CD4-positive, alpha-beta memory T cell (primary cell): ENCODE results near the gene SUN1. TPM values are rescaled to one million over a fixed set of nuclear protein-coding genes. Genes with fewer than 3 reads are reported as not detected.
"Not testable (repeated sequence)": the region's sequence is repeated elsewhere in the genome, so short reads cannot be mapped to it uniquely, and the experiment has no call there.

Experiments used
- CTCF ChIA-PET: fragments of 350-600 bp; sonication (Branson Sonifier 250); formaldehyde crosslinking; loops from one replicate; lab custom pipeline; 2021; ENCODE audit warnings: inconsistent platforms; ENCODE audit not compliant: partially characterized antibody; lab: Charles Lee
- POLR2A ChIA-PET: fragments of 350-600 bp; sonication (Branson Sonifier 250); formaldehyde crosslinking; loops from one replicate; lab custom pipeline; 2021; ENCODE audit not compliant: partially characterized antibody; lab: Charles Lee
- DNase-seq, 5 donors: peaks; one replicate each; pipeline versions ENCODE4 v3.0.0 to v3.0.0-alpha.2; 2020 to 2022; ENCODE audit warnings: mixed read lengths in 1 of 5
- H3K27ac ChIP-seq: one replicate; pipeline ENCODE4 v1.7.0; 2013; ENCODE audit warnings: low read depth, low read length
- H3K27me3 ChIP-seq: 2 replicates; pipeline ENCODE4 v1.7.0; 2013; ENCODE audit warnings: mild to moderate bottlenecking, low read length, moderate library complexity; ENCODE audit not compliant: insufficient read depth
- H3K36me3 ChIP-seq: 2 replicates; pipeline ENCODE4 v1.7.0; 2013; ENCODE audit warnings: mild to moderate bottlenecking, low read length, moderate library complexity; ENCODE audit not compliant: insufficient read depth
- H3K4me1 ChIP-seq: 2 replicates; pipeline ENCODE4 v1.7.0; 2013; ENCODE audit warnings: mild to moderate bottlenecking, low read length, moderate library complexity; ENCODE audit not compliant: insufficient read depth
- H3K4me3 ChIP-seq, 2 donors: one replicate each; pipeline ENCODE4 v1.7.0; 2013; ENCODE audit warnings: low read length in 2 of 2, mild to moderate bottlenecking in 1 of 2
- H3K9me3 ChIP-seq, 2 donors: one replicate each; pipeline ENCODE4 v1.7.0; 2013; ENCODE audit warnings: low read length in 2 of 2, control low read depth in 1 of 2; ENCODE audit not compliant: control insufficient read depth in 1 of 2
- H3K27ac Mint-ChIP-seq, 7 donors: one replicate each; pipeline ENCODE4 v1.8.0; 2020 to 2021; ENCODE audit warnings: mixed read lengths in 7 of 7, mild to moderate bottlenecking in 6 of 7, inconsistent platforms in 3 of 7, moderate library complexity in 3 of 7
- H3K27me3 Mint-ChIP-seq, 2 donors: one replicate each; pipeline ENCODE4 v1.8.0; 2020 to 2021; ENCODE audit warnings: mixed read lengths in 2 of 2
- H3K36me3 Mint-ChIP-seq, 2 donors: one replicate each; pipeline ENCODE4 v1.8.0; 2020 to 2021; ENCODE audit warnings: mixed read lengths in 2 of 2, inconsistent platforms in 1 of 2, mild to moderate bottlenecking in 1 of 2
- H3K4me1 Mint-ChIP-seq, 4 donors: one replicate each; pipeline ENCODE4 v1.8.0; 2020 to 2021; ENCODE audit warnings: mixed read lengths in 4 of 4, mild to moderate bottlenecking in 1 of 4
- H3K4me3 Mint-ChIP-seq, 8 donors: one replicate each; pipeline ENCODE4 v1.8.0; 2020 to 2021; ENCODE audit warnings: mixed read lengths in 8 of 8, mild to moderate bottlenecking in 7 of 8, moderate library complexity in 6 of 8, inconsistent platforms in 3 of 8
- H3K9me3 Mint-ChIP-seq, 8 donors: one replicate each; pipeline ENCODE4 v1.8.0; 2020 to 2021; ENCODE audit warnings: mixed read lengths in 8 of 8, mild to moderate bottlenecking in 5 of 8, inconsistent platforms in 3 of 8, moderate library complexity in 1 of 8
- intact Hi-C: fragments of 100-400 bp; cut with micrococcal nuclease; formaldehyde crosslinking; loops from one replicate; pipeline ENCODE4 v1.15.1; 2023
- polyA plus RNA-seq, 2 donors: library from polyadenylated mRNA; unstranded; fragments of 300-500 nt; fragmentation: Illumina TruSeq; gene quantifications; one replicate each; pipeline ENCODE4 v1.2.3, GENCODE V29; 2021
- total RNA-seq, 2 experiments: library from RNA; stranded (reverse); gene quantifications; one replicate each; pipeline ENCODE4 v1.2.3, GENCODE V29; 2021

Gene SUN1
- total and polyA plus RNA-seq, 4 experiments from 2014 or later, result 53.7 to 210 (median 131) TPM

DNA sequence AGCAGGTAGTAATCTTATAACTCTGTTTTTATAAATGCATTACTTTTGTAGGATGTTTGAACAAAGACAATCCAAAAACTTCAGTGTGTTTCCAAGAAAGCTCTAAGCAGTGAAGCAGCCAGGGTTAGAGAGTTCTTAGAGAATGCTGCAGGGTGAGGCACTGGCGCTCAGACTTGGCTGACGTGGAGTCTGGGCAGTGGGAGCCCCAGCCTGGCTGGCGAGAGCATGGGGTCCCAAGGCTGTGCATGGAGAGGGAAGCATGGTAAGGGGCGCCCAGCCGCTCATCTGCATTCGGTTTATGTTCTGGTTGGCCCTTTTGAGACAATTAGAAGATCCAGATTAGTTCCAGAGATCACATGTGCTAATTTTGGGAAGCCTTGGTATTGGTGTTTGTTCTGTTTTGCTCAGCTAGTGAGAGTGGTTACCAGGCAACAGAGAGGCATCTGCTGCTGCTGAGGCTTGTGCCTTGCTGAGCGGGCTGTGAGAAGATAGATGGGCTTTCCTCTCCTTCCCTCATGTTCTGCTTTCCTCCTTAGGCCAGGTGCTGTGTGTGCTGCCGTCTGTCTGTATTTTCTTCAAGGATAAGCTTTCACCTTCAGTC is 10.3 kb downstream of the SUN1 start:
- peaks cover 41% of the 10 kb centered on the region for H3K36me3 ChIP-seq

DNA sequence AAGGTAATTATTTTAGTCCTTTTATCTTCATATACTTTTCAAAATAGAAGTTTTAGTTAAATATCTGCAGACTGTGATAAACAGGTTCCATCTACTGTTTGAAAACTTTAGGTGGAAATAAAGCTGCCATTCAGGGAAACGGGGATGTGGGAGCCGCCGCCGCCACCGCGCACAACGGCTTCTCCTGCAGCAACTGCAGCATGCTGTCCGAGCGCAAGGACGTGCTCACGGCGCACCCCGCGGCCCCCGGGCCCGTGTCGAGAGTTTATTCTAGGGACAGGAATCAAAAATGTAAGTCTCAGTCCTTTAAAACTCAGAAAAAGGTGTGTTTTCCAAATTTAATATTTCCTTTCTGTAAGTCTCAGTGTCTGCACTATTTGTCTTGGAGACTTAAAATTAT is 11.0 kb downstream of the SUN1 start:
- Mint-ChIP-seq H3K27me3 (no peaks in the 10 kb centered on the region), H3K4me1 (peaks cover 1 to 4% (median 3%) of the 10 kb centered on the region in 4 donors), H3K27ac (no peak overlapping the region), H3K4me3 (no peak overlapping the region), H3K36me3 (peaks cover 36 to 55% of the 10 kb centered on the region in 2 donors), H3K9me3 (no peaks in the 10 kb centered on the region)
- Histone ChIP-seq H3K27ac (no peak overlapping the region), H3K4me3 (no peak overlapping the region), H3K9me3 (no peaks in the 10 kb centered on the region), H3K36me3 (peaks cover 41% of the 10 kb centered on the region), H3K27me3 (no peaks in the 10 kb centered on the region), H3K4me1 (no peaks in the 10 kb centered on the region)
- intact Hi-C loops, result no loop called here
- no peak for DNase-seq
- ChIA-PET POLR2A (no interaction called here), CTCF (no interaction called here)

More for the DNA sequence above, 10.3 kb downstream of the SUN1 start:
- intact Hi-C loops, result no loop called here
- Histone ChIP-seq H3K4me3 (no peak overlapping the region), H3K9me3 (no peaks in the 10 kb centered on the region), H3K27me3 (no peaks in the 10 kb centered on the region), H3K27ac (no peak overlapping the region), H3K4me1 (no peaks in the 10 kb centered on the region)
- no peak for DNase-seq
- H3K36me3 Mint-ChIP-seq, result peaks cover 34 to 58% of the 10 kb centered on the region in 2 donors
- peaks cover 2 to 6% (median 4%) of the 10 kb centered on the region in 4 donors for H3K4me1 Mint-ChIP-seq
- ChIA-PET CTCF (no interaction called here), POLR2A (no interaction called here)
- no peaks in the 10 kb centered on the region for H3K9me3 Mint-ChIP-seq
- H3K4me3 Mint-ChIP-seq, result no peak overlapping the region
- no peak overlapping the region for H3K27ac Mint-ChIP-seq
- H3K27me3 Mint-ChIP-seq, result no peaks in the 10 kb centered on the region

DNA sequence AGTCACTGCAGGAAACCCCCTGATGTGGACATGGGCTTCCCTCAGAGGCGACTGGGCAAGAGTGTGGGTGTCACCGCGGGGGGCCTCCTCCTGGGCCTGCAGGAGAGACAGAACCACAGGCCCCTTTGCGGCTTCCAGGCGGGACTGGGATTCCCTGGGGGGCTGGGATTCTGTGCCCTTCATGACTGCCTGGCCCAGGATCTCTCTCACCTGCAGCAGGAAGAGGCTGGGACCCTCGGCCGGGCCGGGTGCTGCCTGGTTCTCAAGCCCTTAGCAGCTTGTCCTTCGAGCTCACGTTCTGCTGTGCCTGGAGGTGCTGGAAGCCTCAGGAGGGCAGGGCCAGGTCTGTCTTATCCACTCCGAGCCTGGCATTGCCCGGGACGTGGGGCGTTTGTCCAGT is 11.8 kb downstream of the SUN1 start:
- ChIA-PET CTCF (no interaction called here), POLR2A (no interaction called here)
- Histone ChIP-seq H3K9me3 (no peaks in the 10 kb centered on the region), H3K4me1 (no peaks in the 10 kb centered on the region), H3K36me3 (peaks cover 41% of the 10 kb centered on the region), H3K27me3 (no peaks in the 10 kb centered on the region), H3K27ac (no peak overlapping the region), H3K4me3 (no peak overlapping the region)
- Mint-ChIP-seq H3K36me3 (peaks cover 41 to 51% of the 10 kb centered on the region in 2 donors), H3K27ac (no peak overlapping the region), H3K27me3 (no peaks in the 10 kb centered on the region), H3K4me1 (peaks cover under 1 to 4% (median 2%) of the 10 kb centered on the region in 4 donors), H3K9me3 (no peaks in the 10 kb centered on the region), H3K4me3 (no peak overlapping the region)
- intact Hi-C loops, result no loop called here
- DNase-seq, result no peak

DNA sequence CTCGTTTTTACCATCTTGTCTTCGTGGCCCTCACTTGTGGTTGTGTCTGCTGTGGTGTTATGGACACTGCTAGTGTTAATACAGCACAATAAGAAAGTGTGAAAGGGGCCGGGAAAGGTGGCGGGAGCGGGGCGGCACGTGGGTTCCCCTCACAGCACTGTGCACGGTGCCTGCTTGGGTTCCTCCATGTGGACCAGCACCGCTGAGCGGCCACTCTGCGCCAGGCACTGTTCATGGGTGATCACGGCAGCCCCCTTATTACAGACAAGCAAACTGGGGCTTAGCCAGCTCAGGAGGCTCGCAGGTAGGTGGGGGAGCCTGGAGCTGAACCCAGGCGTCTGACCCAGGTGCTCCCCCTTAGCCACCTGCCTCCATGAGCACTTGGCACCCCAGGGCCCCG is 12.2 kb downstream of the SUN1 start:
- H3K4me3 Mint-ChIP-seq, result no peak overlapping the region
- H3K36me3 Mint-ChIP-seq, result peaks cover 46 to 53% of the 10 kb centered on the region in 2 donors
- Histone ChIP-seq H3K27me3 (no peaks in the 10 kb centered on the region), H3K36me3 (peaks cover 46% of the 10 kb centered on the region), H3K27ac (no peak overlapping the region), H3K9me3 (no peaks in the 10 kb centered on the region), H3K4me1 (no peaks in the 10 kb centered on the region), H3K4me3 (no peak overlapping the region)
- H3K27ac Mint-ChIP-seq, result no peak overlapping the region
- POLR2A ChIA-PET, result no interaction called here
- intact Hi-C loops, result no loop called here
- H3K9me3 Mint-ChIP-seq, result no peaks in the 10 kb centered on the region
- no peak for DNase-seq
- CTCF ChIA-PET, result no interaction called here
- peaks cover 0 to 4% (median under 1%) of the 10 kb centered on the region in 4 donors for H3K4me1 Mint-ChIP-seq
- H3K27me3 Mint-ChIP-seq, result no peaks in the 10 kb centered on the region

DNA sequence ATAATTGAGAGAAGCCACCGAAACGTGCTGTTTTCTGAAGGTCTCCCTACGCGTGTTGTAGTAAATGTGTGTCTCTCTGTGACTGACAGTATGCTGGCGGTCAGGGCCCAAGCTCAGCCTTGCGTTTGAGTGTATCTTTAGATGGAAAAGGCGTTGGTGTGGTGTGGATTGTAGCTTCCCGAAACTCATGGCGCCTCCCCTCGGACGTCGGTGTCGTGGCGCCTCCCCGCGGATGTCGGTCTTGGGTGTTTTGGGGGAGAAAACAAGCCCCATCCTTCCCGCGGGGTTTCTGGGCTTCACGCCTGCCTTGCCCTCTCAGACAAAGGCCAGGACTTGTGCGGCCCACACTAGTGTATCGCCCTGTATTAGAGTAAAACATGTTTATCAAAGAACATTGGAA is 12.8 kb downstream of the SUN1 start:
- no peaks in the 10 kb centered on the region for H3K9me3 Mint-ChIP-seq
- no peak overlapping the region for H3K27ac Mint-ChIP-seq
- no peak overlapping the region for H3K4me3 Mint-ChIP-seq
- peaks cover 0 to 4% (median under 1%) of the 10 kb centered on the region in 4 donors for H3K4me1 Mint-ChIP-seq
- H3K4me1 ChIP-seq, result no peaks in the 10 kb centered on the region
- no peaks in the 10 kb centered on the region for H3K27me3 Mint-ChIP-seq
- no peak overlapping the region for H3K27ac ChIP-seq
- H3K36me3 ChIP-seq, result peaks cover 48% of the 10 kb centered on the region
- ChIA-PET CTCF (interaction anchor here (1.1 kb wide), 1 partner anchor 45 kb away, joined by 3 read pairs; no protein-coding TSS in a partner anchor), POLR2A (no interaction called here)
- no peak for DNase-seq
- no peak overlapping the region for H3K4me3 ChIP-seq
- no peaks in the 10 kb centered on the region for H3K27me3 ChIP-seq
- intact Hi-C loops, result no loop called here
- H3K9me3 ChIP-seq, result no peaks in the 10 kb centered on the region
- H3K36me3 Mint-ChIP-seq, result peaks cover 52 to 53% of the 10 kb centered on the region in 2 donors

DNA sequence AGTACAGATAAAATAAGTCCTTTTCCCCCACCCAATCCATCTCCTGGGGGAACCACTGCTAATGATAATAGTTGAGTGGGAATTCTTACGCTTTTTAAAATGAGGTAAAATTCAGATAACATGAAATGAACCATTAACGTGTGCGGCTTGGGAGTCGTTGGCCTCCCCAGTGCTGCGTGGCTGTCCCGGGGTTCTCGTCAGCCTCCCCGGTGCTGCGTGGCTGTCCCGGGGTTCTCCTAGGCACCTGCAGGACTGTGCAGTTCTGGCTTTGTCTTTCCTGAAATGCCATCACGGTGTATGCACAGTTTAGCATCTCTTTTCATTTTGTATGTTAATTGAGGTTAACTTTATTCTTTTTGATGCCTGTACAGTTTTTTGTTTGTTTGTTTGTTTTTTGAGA is 13.5 kb downstream of the SUN1 start:
- no peak overlapping the region for H3K27ac Mint-ChIP-seq
- H3K4me3 Mint-ChIP-seq, result no peak overlapping the region
- peaks cover 46% of the 10 kb centered on the region for H3K36me3 ChIP-seq
- ChIA-PET CTCF (interaction anchor here (1.1 to 1.2 kb wide), 2 partner anchors 46 to 59 kb away, joined by 3 read pairs; no protein-coding TSS in a partner anchor), POLR2A (interaction anchor here (1.4 kb wide), 1 partner anchor 14 kb away, joined by 4 read pairs; the partner anchor contains the start of gene SUN1)
- intact Hi-C loops, result no loop called here
- no peak overlapping the region for H3K27ac ChIP-seq
- no peaks in the 10 kb centered on the region for H3K4me1 ChIP-seq
- no peaks in the 10 kb centered on the region for H3K9me3 Mint-ChIP-seq
- H3K36me3 Mint-ChIP-seq, result peaks cover 49 to 51% of the 10 kb centered on the region in 2 donors
- H3K27me3 Mint-ChIP-seq, result no peaks in the 10 kb centered on the region
- DNase-seq, result no peak
- no peaks in the 10 kb centered on the region for H3K9me3 ChIP-seq
- H3K27me3 ChIP-seq, result no peaks in the 10 kb centered on the region
- peaks cover 0 to 4% (median under 1%) of the 10 kb centered on the region in 4 donors for H3K4me1 Mint-ChIP-seq
- no peak overlapping the region for H3K4me3 ChIP-seq

DNA sequence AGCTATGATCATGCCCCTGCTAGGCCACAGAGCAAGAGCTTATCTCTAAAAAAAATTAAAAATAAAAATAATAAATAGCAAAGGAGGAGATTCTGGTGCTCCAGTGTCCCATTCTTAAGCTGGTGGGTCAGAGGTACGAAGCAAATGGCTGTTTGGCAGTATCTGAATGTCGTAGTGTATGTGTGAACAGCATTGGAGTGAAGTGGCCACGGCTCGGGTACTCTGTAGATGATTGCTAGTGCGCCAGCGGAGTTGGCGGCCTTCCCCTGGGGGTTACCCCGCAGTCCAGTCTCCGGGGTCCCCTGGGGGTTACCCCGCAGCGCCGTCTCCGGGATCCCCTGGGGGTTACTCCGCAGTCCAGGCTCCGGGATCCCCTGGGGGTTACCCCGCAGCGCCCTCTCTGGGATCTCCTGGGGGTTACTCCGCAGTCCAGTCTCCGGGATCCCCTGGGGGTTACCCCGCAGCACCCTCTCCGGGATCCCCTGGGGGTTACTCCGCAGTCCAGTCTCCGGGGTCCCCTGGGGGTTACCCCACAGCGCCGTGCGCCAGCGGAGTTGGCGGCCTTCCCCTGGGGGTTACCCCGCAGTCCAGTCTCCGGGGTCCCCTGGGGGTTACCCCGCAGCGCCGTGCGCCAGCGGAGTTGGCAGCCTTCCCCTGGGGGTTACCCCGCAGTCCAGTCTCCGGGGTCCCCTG is 14.8 kb downstream of the SUN1 start:
- DNase-seq, H3K4me3 Mint-ChIP-seq, intact Hi-C loops, H3K4me1 ChIP-seq, H3K27ac Mint-ChIP-seq, H3K9me3 Mint-ChIP-seq, H3K27me3 Mint-ChIP-seq, H3K27ac ChIP-seq, H3K9me3 ChIP-seq, H3K4me1 Mint-ChIP-seq, H3K4me3 ChIP-seq, H3K27me3 ChIP-seq: not testable (repeated sequence)
- CTCF ChIA-PET, result interaction anchor here (1.2 kb wide), 1 partner anchor 61 kb away, joined by 3 read pairs; no protein-coding TSS in a partner anchor
- H3K36me3 Mint-ChIP-seq, result peaks cover 48 to 53% of the 10 kb centered on the region in 2 donors
- H3K36me3 ChIP-seq, result peaks cover 51% of the 10 kb centered on the region
- POLR2A ChIA-PET, result interaction anchor here (1.4 kb wide), 1 partner anchor 15 kb away, joined by 4 read pairs; the partner anchor contains the start of gene SUN1
